AG04450 (cell line): Measurements from ENCODE around the gene CFAP91. TPM values are rescaled to one million over a fixed set of nuclear protein-coding genes. Genes with fewer than 3 reads are reported as not detected.

Experiments
- CTCF ChIA-PET: fragments of 300-600, 350-600 bp; formaldehyde crosslinking; extraction: SDS; loops from one replicate; lab custom pipeline; 2022; ENCODE audit warnings: antibody characterized with exemption, inconsistent platforms; lab: Charles Lee
- POLR2A ChIA-PET: fragments of 350-600 bp; formaldehyde crosslinking; extraction: SDS; loops from one replicate; lab custom pipeline; 2021; ENCODE audit warnings: antibody characterized with exemption, inconsistent platforms; lab: Yijun Ruan, JAX
- DNase-seq: peaks from one replicate; pipeline ENCODE4 v3.0.0-alpha.2; 2011; ENCODE audit warnings: low read depth, low spot score
- H3K27ac ChIP-seq: one replicate; pipeline ENCODE4 v1.5.1; 2012; ENCODE audit warnings: low read depth, low read length, control low read depth
- H3K27me3 ChIP-seq: one replicate; pipeline ENCODE4 v1.6.0; 2012; ENCODE audit warnings: low read length; ENCODE audit not compliant: control insufficient read depth, insufficient read depth
- H3K4me3 ChIP-seq: 2 replicates; pipeline ENCODE4 v1.5.1; 2011; ENCODE audit warnings: mild to moderate bottlenecking, low read depth, low read length, control low read depth
- H3K9me3 ChIP-seq: 2 replicates; pipeline ENCODE4 v1.5.1; 2012; ENCODE audit warnings: low read length; ENCODE audit not compliant: control insufficient read depth, insufficient read depth
- polyA minus RNA-seq: library from RNA; depleted of rRNA, polyadenylated mRNA; stranded (reverse); fragments of >200 nt; gene quantifications from 2 replicates; pipeline ENCODE4 v1.2.3, GENCODE V29; 2011; rRNA and poly(A)+ RNA removed
- polyA plus RNA-seq: library from polyadenylated mRNA; depleted of rRNA; stranded (reverse); fragments of >200 nt; gene quantifications from 2 replicates; pipeline ENCODE4 v1.2.3, GENCODE V29; 2011; rRNA removed
- TF ChIP-seq, protein P1 (sequence below): IDR thresholded peaks from 2 replicates; pipeline ENCODE4 v1.5.1; 2011; ENCODE audit warnings: low read depth, low read length, control low read depth, inconsistent platforms

CFAP91 gene
- polyA plus RNA-seq (not detected in 2 replicates), polyA minus RNA-seq (not detected in 2 replicates)

DNA sequence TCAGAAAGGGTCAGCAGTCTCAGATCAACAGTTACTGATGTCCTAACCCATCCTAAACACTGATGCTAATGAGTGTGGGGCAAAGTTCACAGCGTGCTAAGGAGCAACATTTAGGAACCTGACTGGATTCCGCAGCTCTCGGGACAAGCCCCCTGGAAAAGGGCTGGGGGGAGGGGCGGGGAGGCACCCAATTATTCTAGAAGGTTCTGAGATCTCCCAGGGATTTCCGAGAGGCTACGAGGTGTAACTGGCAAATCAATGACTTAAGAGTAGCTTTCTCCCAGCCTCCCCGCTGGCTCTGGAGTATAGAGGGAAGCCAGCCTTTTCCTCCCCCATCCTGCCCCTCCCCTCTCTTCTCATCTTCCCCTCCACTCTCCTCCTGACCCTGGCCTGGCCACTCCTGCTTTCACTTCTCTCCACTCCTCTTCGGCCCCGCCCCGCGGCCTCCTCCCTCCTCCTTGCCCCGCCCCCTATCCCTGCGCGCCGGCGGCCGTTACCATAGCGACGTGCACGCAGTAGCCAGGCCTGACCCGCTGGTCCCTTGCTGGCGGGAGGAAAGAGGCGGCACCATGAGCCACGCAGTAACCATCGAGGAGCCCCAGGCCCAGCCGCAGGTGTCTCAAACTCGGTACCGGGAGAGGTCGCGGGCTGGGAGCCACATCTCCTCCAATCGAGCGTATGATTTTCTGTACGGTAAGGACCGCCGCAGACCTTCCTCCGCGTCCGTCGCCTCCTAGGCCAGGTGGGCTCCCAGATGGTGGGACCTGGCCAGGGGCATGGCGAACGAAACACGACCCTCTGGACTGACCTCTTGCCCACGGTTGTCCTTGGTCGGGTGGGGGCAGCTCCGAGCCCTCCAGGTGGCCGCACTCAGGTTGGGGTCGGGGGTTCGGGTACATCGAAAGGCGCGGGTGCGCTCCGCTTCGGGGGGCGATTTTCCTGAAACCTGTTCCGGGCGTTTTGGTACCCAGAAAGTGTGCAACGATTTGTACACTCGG lies at the start of gene CFAP91:
TSS of gene CFAP91 (plus strand) at position 493 of the 998 bp plus-strand sequence. CDS start at position 570, 77 bp downstream.
- ChIA-PET CTCF (interaction anchor here (0.7 to 1.3 kb wide), 2 partner anchors 13 to 856 kb away, joined by 4 to 7 read pairs; no protein-coding TSS in a partner anchor), POLR2A (no interaction called here)
- Histone ChIP-seq H3K4me3 (peak within 1 kb of the TSS; percentile 58), H3K27ac (no peak within 1 kb of the TSS), H3K27me3 (peaks cover 11% of the 10 kb centered on the region), H3K9me3 (no peaks in the 10 kb centered on the region; the same call in 1 of the 2 replicates)
- TF ChIP-seq, protein P1, sequence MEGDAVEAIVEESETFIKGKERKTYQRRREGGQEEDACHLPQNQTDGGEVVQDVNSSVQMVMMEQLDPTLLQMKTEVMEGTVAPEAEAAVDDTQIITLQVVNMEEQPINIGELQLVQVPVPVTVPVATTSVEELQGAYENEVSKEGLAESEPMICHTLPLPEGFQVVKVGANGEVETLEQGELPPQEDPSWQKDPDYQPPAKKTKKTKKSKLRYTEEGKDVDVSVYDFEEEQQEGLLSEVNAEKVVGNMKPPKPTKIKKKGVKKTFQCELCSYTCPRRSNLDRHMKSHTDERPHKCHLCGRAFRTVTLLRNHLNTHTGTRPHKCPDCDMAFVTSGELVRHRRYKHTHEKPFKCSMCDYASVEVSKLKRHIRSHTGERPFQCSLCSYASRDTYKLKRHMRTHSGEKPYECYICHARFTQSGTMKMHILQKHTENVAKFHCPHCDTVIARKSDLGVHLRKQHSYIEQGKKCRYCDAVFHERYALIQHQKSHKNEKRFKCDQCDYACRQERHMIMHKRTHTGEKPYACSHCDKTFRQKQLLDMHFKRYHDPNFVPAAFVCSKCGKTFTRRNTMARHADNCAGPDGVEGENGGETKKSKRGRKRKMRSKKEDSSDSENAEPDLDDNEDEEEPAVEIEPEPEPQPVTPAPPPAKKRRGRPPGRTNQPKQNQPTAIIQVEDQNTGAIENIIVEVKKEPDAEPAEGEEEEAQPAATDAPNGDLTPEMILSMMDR: no peak
- DNase-seq: peak; percentile 70

DNA sequence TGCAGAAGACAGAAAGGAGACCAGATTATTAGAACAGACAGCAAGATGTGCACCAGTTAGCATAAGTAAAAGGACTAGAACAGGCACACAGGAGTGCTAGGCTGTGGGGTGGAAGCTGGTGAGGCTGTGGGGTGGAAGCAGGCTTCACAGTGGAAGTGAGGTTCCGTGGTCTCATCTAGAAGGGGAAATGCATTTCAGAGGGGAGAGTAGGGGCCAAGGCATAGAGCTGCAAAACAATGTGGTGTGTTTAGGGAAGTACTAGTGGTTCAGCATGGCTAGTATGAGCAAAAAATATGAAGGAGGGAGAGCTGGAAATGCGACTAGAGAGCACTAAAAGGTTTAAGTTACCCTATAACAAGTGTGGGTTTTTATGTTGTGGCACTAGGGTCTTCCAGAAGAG lies 48.9 kb upstream of the CFAP91 start:
- Histone ChIP-seq H3K4me3 (no peak overlapping the region), H3K27ac (no peak overlapping the region), H3K27me3 (peaks cover 7% of the 10 kb centered on the region), H3K9me3 (no peaks in the 10 kb centered on the region)
- TF ChIP-seq, protein P1: no peak
- POLR2A ChIA-PET: no interaction called here
- no peak for DNase-seq
- CTCF ChIA-PET: no interaction called here

DNA sequence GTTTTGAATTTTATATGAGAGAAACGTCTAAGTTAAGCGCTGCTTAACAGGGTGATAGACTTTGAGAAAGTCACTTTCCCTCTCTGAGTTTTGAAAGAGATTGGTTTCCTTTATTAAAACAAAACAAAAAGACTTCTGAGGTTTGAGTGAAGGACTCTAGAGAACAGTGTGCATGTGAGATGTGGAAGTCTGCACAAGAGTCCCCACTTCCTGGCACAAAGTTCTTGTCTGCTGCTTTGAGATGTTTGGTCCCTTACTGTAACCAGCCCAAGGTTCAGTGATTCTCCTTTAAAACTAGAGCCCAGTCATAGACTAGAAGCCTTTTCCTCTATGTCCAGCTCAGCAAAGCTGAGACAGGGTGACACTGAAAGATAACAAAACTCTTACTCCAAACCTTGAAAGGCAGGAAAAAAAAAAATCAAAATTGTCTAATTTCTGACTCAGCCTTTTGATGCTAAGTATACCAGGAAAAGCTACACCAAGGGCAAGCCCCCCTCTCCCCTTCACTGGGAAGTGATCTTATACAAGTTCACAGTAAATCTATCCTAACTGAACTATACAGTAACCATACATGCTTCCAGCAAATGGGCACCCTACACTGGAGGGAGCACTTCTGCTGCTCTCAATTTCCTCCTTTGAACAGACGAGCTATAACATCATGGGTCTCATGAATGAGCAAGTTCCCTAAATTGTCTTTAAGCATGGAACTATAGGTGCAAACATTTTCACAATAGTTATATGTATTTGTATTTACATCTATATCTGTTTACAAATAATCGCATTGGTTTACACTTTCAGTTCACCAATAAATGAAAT lies 44.7 kb upstream of the CFAP91 start:
- no peak overlapping the region for H3K27ac ChIP-seq
- POLR2A ChIA-PET: no interaction called here
- H3K9me3 ChIP-seq: no peaks in the 10 kb centered on the region
- H3K4me3 ChIP-seq: no peak overlapping the region
- TF ChIP-seq, protein P1: no peak
- CTCF ChIA-PET: no interaction called here
- no peak for DNase-seq
- peaks cover 7% of the 10 kb centered on the region for H3K27me3 ChIP-seq

DNA sequence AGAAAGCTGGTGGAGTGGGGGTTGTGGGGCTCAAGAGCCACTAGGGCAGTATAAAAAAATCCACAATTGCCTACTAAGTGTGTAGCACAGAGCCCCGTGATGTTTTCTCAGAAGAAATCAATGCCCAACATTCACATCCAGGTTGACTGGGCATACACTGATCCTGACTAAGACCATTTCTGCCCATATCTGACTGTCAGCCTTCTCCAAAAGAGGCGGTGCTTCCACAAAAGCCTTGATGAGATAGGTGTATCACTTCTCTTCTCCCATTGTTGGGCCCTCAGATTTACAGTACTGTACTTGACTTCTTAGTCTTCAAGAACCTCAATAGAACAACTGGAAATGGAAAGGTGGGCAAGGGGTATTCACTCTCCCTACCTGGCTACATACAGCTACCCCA lies 43.8 kb upstream of the CFAP91 start:
- no peak overlapping the region for H3K4me3 ChIP-seq
- ChIA-PET CTCF (interaction anchor here (0.7 kb wide), 1 partner anchor 100 kb away, joined by 7 read pairs; no protein-coding TSS in a partner anchor), POLR2A (no interaction called here)
- no peak for DNase-seq
- TF ChIP-seq, protein P1: no peak
- peaks cover 7% of the 10 kb centered on the region for H3K27me3 ChIP-seq
- H3K9me3 ChIP-seq: no peaks in the 10 kb centered on the region
- H3K27ac ChIP-seq: no peak overlapping the region
